Ishikawa (cell line): ENCODE measurements around the gene RASA3.
A peak's percentile ranks its signal among the peaks of the same experiment; 100 is the strongest.

Experiments
- CEBPB ChIP-seq: IDR thresholded peaks from 2 replicates; pipeline ENCODE4 v1.6.1; 2012
- CREB1 ChIP-seq: IDR thresholded peaks from 2 replicates; pipeline ENCODE4 v1.6.1; 2012; ENCODE audit warnings: low read depth
- EGR1 ChIP-seq: IDR thresholded peaks from 2 replicates; pipeline ENCODE4 v1.6.1; 2012
- EP300 ChIP-seq: IDR thresholded peaks from 2 replicates; pipeline ENCODE4 v1.6.1; 2012; ENCODE audit warnings: borderline replicate concordance
- FOXM1 ChIP-seq: IDR thresholded peaks from 2 replicates; pipeline ENCODE4 v1.6.1; 2012; ENCODE audit warnings: low read depth, borderline replicate concordance
- MAX ChIP-seq: IDR thresholded peaks from 2 replicates; pipeline ENCODE4 v1.6.1; 2012
- NFIC ChIP-seq: IDR thresholded peaks from 2 replicates; pipeline ENCODE4 v1.6.1; 2012
- RAD21 ChIP-seq: IDR thresholded peaks from 2 replicates; pipeline ENCODE4 v1.6.1; 2012; ENCODE audit warnings: low read depth
- REST ChIP-seq: IDR thresholded peaks from 2 replicates; pipeline ENCODE4 v1.6.1; 2012; ENCODE audit warnings: low read depth, mild to moderate bottlenecking
- TAF1 ChIP-seq: IDR thresholded peaks from 2 replicates; pipeline ENCODE4 v1.6.1; 2012; ENCODE audit warnings: low read depth, mild to moderate bottlenecking
- TCF12 ChIP-seq: IDR thresholded peaks from 2 replicates; pipeline ENCODE4 v1.6.1; 2012; ENCODE audit warnings: low read depth
- TEAD4 ChIP-seq: IDR thresholded peaks from 2 replicates; pipeline ENCODE4 v1.6.1; 2012
- USF1 ChIP-seq: IDR thresholded peaks from 2 replicates; pipeline ENCODE4 v1.6.1; 2012
- YY1 ChIP-seq: IDR thresholded peaks from 2 replicates; pipeline ENCODE4 v1.6.1; 2012; ENCODE audit warnings: low read depth
- ZBTB7A ChIP-seq: IDR thresholded peaks from 2 replicates; pipeline ENCODE4 v1.6.1; 2012; ENCODE audit warnings: low read depth

The RASA3 gene

GRCh38 chr13:113953561-113953960, 178.9 kb downstream of the RASA3 start:
- TF ChIP-seq USF1 (no peak), ZBTB7A (no peak), CEBPB (no peak), EGR1 (no peak), EP300 (no peak), REST (no peak), CREB1 (no peak)

- TF ChIP-seq NFIC (no peak), USF1 (no peak)
Observed at GRCh38 chr13:113952983-113953520, 179.4 kb downstream of the RASA3 start.

GRCh38 chr13:113952151-113952982, 180.1 kb downstream of the RASA3 start:
- no peak for TF ChIP-seq CREB1
- no peak for TF ChIP-seq EP300
- no peak for TF ChIP-seq TEAD4
- no peak for TF ChIP-seq MAX
- no peak for TF ChIP-seq RAD21
- no peak for TF ChIP-seq CEBPB
- no peak for TF ChIP-seq EGR1
- TF ChIP-seq TCF12 = no peak
- TF ChIP-seq TAF1 = no peak
- TF ChIP-seq YY1 = no peak
- no peak for TF ChIP-seq REST
- no peak for TF ChIP-seq NFIC
- no peak for TF ChIP-seq ZBTB7A
- TF ChIP-seq FOXM1 = no peak
- no peak for TF ChIP-seq USF1

- TF ChIP-seq NFIC (no peak), RAD21 (peak; percentile 71), TAF1 (no peak), REST (peak; percentile 85)
Observed at GRCh38 chr13:113951246-113951999, 181.0 kb downstream of the RASA3 start.
